Measurements from ENCODE around the gene ALDH2.

GRCh38 chr12:111803851-111804250 lies 37.1 kb downstream of the ALDH2 start:
- no peak for TF ChIP-seq EZH2 (IDR thresholded peaks at IDR 0.05)
- no peak for TF ChIP-seq POLR2AphosphoS5 (IDR thresholded peaks at IDR 0.05; ENCODE audit: borderline replicate concordance, low read depth, low read length)
